OCI-LY3 (cell line): ENCODE measurements around the gene GPAT3.

Experiments
- EZH2phosphoT487 ChIP-seq: fragments of 200-600 bp; shearing (Covaris generic); IDR thresholded peaks from 2 replicates; pipeline ENCODE4 v1.6.1; 2018; ENCODE audit warnings: antibody characterized with exemption, mixed run types, low read depth
- TF ChIP-seq, protein P1 (sequence below): fragments of 200-600, 300-600 bp; sonication (generic); IDR thresholded peaks from 2 replicates; pipeline ENCODE4 v1.5.1; 2014; ENCODE audit warnings: antibody characterized with exemption, low read length, low read depth

DNA sequence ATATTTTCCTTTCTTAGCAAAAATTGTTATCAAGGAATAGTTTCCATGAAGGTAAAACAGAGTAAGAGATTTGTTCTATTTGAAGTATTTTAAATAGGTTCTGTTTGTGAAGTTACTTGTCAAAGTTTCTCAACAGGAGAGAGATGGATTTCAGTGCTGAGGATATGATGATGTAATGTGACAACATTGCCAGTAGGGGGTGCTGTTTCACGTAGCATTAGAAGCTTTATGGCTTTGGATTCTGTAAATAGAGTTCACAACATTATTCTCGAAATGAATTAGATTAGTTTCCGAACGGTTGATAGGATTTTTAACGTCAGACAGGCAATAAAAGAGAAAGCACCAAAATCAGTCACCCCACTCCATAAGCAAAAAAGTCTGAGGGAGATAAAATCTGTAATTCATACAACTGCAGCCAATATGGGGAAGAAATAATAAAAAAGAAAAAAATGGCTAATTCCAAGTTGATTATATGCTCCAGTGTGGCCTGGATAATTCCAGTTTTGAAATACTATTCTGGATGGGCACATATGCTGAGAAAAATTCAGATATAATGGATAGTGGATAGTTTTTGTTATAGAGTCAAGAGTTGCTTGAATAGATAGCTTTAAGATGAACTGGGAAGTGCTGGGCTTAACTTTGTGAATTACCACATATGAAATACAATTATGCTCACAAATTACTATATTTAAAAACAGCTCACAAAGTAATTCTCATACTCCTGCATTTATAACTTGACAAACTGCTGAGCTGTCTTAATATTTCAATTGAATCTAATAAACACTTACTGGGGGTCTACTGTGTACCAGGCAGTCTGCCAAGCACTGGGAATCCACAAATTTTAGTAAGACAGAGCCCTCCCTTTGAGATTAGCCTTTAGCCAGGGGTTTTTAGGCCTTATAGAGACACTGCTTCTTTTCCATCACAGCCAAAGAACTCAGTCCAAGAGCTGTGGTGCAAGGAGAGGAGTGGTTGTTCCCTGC, 109.1 kb downstream of the GPAT3 start:
- TF ChIP-seq, protein P1, sequence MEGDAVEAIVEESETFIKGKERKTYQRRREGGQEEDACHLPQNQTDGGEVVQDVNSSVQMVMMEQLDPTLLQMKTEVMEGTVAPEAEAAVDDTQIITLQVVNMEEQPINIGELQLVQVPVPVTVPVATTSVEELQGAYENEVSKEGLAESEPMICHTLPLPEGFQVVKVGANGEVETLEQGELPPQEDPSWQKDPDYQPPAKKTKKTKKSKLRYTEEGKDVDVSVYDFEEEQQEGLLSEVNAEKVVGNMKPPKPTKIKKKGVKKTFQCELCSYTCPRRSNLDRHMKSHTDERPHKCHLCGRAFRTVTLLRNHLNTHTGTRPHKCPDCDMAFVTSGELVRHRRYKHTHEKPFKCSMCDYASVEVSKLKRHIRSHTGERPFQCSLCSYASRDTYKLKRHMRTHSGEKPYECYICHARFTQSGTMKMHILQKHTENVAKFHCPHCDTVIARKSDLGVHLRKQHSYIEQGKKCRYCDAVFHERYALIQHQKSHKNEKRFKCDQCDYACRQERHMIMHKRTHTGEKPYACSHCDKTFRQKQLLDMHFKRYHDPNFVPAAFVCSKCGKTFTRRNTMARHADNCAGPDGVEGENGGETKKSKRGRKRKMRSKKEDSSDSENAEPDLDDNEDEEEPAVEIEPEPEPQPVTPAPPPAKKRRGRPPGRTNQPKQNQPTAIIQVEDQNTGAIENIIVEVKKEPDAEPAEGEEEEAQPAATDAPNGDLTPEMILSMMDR, result peak; percentile 94
- TF ChIP-seq EZH2phosphoT487, result no peak
